IMR-90 (cell line): ENCODE results near the gene RYR3. TPM values are rescaled to one million over a fixed set of nuclear protein-coding genes. Genes with fewer than 3 reads are reported as not detected.

Experiments used
- ATAC-seq: fragments of 200-7000 bp; cut with Tn5 transposase; 2 replicates; pipeline ENCODE4 v1.9.1; 2020; ENCODE audit warnings: low read depth, mild to moderate bottlenecking, moderate library complexity
- BruUV-seq: library from RNA; stranded (reverse); fragments of 400-500 nt; replicated peaks from 2 replicates; lab custom pipeline; 2021; lab: Mats Ljungman, UMichigan
- CTCF ChIA-PET: fragments of 300-600 bp; formaldehyde crosslinking; extraction: SDS; loops from one replicate; lab custom pipeline; 2021; ENCODE audit warnings: antibody characterized with exemption; lab: Yijun Ruan, JAX
- POLR2A ChIA-PET: fragments of 300-600 bp; sonication (Branson Sonifier 250); formaldehyde crosslinking; loops from one replicate; lab custom pipeline; 2022; ENCODE audit warnings: antibody characterized with exemption; ENCODE audit not compliant: unreplicated experiment; lab: Charles Lee
- DNase-seq: peaks from one replicate; pipeline ENCODE4 v3.0.0; 2013
- H2AFZ ChIP-seq: replicated peaks from 2 replicates; pipeline ENCODE3; 2013; ENCODE audit warnings: low read length, mild to moderate bottlenecking; ENCODE audit not compliant: poor library complexity
- H2AK5ac ChIP-seq: 2 replicates; pipeline ENCODE4 v1.6.1; 2013; ENCODE audit warnings: low read depth, low read length, inconsistent platforms
- H2AK9ac ChIP-seq: replicated peaks from 2 replicates; pipeline ENCODE3; 2013; ENCODE audit warnings: mild to moderate bottlenecking, low read depth, low read length, moderate library complexity; ENCODE audit not compliant: poor library complexity
- H2BK120ac ChIP-seq: 2 replicates; pipeline ENCODE4 v1.6.1; 2013; ENCODE audit warnings: low read depth, low read length, inconsistent platforms
- H2BK15ac ChIP-seq: 3 replicates; pipeline ENCODE4 v1.6.1; 2013; ENCODE audit warnings: low read depth, low read length, inconsistent platforms
- H2BK20ac ChIP-seq: 2 replicates; pipeline ENCODE4 v1.6.1; 2013; ENCODE audit warnings: low read depth, mild to moderate bottlenecking, inconsistent platforms, low read length, moderate library complexity
- H2BK5ac ChIP-seq: 2 replicates; pipeline ENCODE4 v1.6.1; 2013; ENCODE audit warnings: mild to moderate bottlenecking, low read depth, low read length, inconsistent platforms; ENCODE audit not compliant: poor library complexity, severe bottlenecking
- H3K14ac ChIP-seq: replicated peaks from 2 replicates; pipeline ENCODE4 v1.6.1; 2013; ENCODE audit warnings: low read depth, low read length, inconsistent platforms
- H3K18ac ChIP-seq: 2 replicates; pipeline ENCODE4 v1.6.1; 2013; ENCODE audit warnings: low read depth, low read length, control low read depth
- H3K23ac ChIP-seq: 2 replicates; pipeline ENCODE4 v1.6.1; 2013; ENCODE audit warnings: low read depth, low read length, inconsistent platforms
- H3K27ac ChIP-seq: 2 replicates; pipeline ENCODE4 v1.5.1; 2013; ENCODE audit warnings: mild to moderate bottlenecking, control low read depth, low read length; ENCODE audit not compliant: insufficient read depth
- H3K27me3 ChIP-seq: 2 replicates; pipeline ENCODE4 v1.6.1; 2013; ENCODE audit warnings: low read length; ENCODE audit not compliant: control insufficient read depth, insufficient read depth
- H3K36me3 ChIP-seq: 2 replicates; pipeline ENCODE4 v1.6.1; 2013; ENCODE audit warnings: low read length, mixed read lengths; ENCODE audit not compliant: control insufficient read depth, insufficient read depth
- H3K4ac ChIP-seq: 2 replicates; pipeline ENCODE4 v1.6.1; 2013; ENCODE audit warnings: low read depth, low read length, inconsistent platforms
- H3K4me1 ChIP-seq: 2 replicates; pipeline ENCODE4 v1.6.1; 2013; ENCODE audit warnings: low read length, mixed read lengths; ENCODE audit not compliant: control insufficient read depth, insufficient read depth
- H3K4me2 ChIP-seq: 2 replicates; pipeline ENCODE4 v1.6.1; 2013; ENCODE audit warnings: low read depth, mild to moderate bottlenecking, control low read depth, low read length, moderate library complexity
- H3K4me3 ChIP-seq: 2 replicates; pipeline ENCODE4 v1.5.1; 2013; ENCODE audit warnings: low read depth, mild to moderate bottlenecking, control low read depth, low read length, moderate library complexity; ENCODE audit not compliant: insufficient read depth
- H3K56ac ChIP-seq: 2 replicates; pipeline ENCODE4 v1.6.1; 2013; ENCODE audit warnings: low read length, inconsistent platforms; ENCODE audit not compliant: insufficient read depth; ENCODE audit errors: extremely low read depth
- H3K79me1 ChIP-seq, 2 experiments: 2 replicates each; pipeline ENCODE4 v1.6.1; 2013; ENCODE audit warnings: low read length in 2 of 2, inconsistent platforms in 1 of 2, low read depth in 1 of 2
- H3K9ac ChIP-seq: 2 replicates; pipeline ENCODE4 v1.6.1; 2013; ENCODE audit warnings: low read depth, low read length, control low read depth
- H3K9me1 ChIP-seq: 2 replicates; pipeline ENCODE4 v1.6.1; 2013; ENCODE audit warnings: low read length, inconsistent platforms; ENCODE audit not compliant: insufficient read depth
- H3K9me3 ChIP-seq: 2 replicates; pipeline ENCODE4 v1.6.1; 2013; ENCODE audit warnings: low read length; ENCODE audit not compliant: control insufficient read depth, insufficient read depth
- H4K20me1 ChIP-seq: 2 replicates; pipeline ENCODE4 v1.6.1; 2013; ENCODE audit warnings: low read length, inconsistent platforms; ENCODE audit not compliant: insufficient read depth
- H4K5ac ChIP-seq: 2 replicates; pipeline ENCODE4 v1.6.1; 2013; ENCODE audit warnings: mild to moderate bottlenecking, low read depth, low read length, control low read depth
- H4K8ac ChIP-seq, 2 experiments: 2 replicates each; pipeline ENCODE4 v1.6.1; 2013; ENCODE audit warnings: low read depth in 2 of 2, low read length in 2 of 2, control low read depth in 1 of 2, inconsistent platforms in 1 of 2
- H4K91ac ChIP-seq: 2 replicates; pipeline ENCODE4 v1.6.1; 2013; ENCODE audit warnings: low read depth, low read length, inconsistent platforms; ENCODE audit not compliant: insufficient read depth
- BHLHE40 ChIP-seq: fragments of 150-350 bp; IDR thresholded peaks from 2 replicates; pipeline ENCODE4 v1.6.1; 2016; ENCODE audit warnings: mild to moderate bottlenecking, low read depth, low read length
- CEBPB ChIP-seq: IDR thresholded peaks from 2 replicates; pipeline ENCODE4 v1.6.1; 2012; ENCODE audit warnings: low read depth, low read length, improper control_type of control experiment
- CHD1 ChIP-seq: IDR thresholded peaks from 2 replicates; pipeline ENCODE4 v1.6.1; 2012; ENCODE audit warnings: low read depth, low read length, improper control_type of control experiment
- FOS ChIP-seq: fragments of 150-350 bp; IDR thresholded peaks from 2 replicates; pipeline ENCODE4 v1.6.1; 2016; ENCODE audit warnings: low read depth, low read length
- MAFK ChIP-seq: IDR thresholded peaks from 2 replicates; pipeline ENCODE4 v1.6.1; 2012; ENCODE audit warnings: low read depth, low read length, improper control_type of control experiment
- MAZ ChIP-seq: IDR thresholded peaks from 2 replicates; pipeline ENCODE4 v1.6.1; 2012; ENCODE audit warnings: low read depth, mild to moderate bottlenecking, low read length, improper control_type of control experiment, moderate library complexity, borderline replicate concordance
- MXI1 ChIP-seq: IDR thresholded peaks from 2 replicates; pipeline ENCODE4 v1.6.1; 2012; ENCODE audit warnings: low read depth, mild to moderate bottlenecking, low read length, moderate library complexity, borderline replicate concordance
- NFE2L2 ChIP-seq: fragments of 150-350 bp; IDR thresholded peaks from 2 replicates; pipeline ENCODE4 v1.6.1; 2016; ENCODE audit warnings: low read depth, mild to moderate bottlenecking, low read length
- POLR2A ChIP-seq: IDR thresholded peaks from 2 replicates; pipeline ENCODE4 v1.6.1; 2012; ENCODE audit warnings: mild to moderate bottlenecking, low read depth, low read length
- RAD21 ChIP-seq: IDR thresholded peaks from 2 replicates; pipeline ENCODE4 v1.6.1; 2012; ENCODE audit warnings: low read length, improper control_type of control experiment
- RCOR1 ChIP-seq: IDR thresholded peaks from 2 replicates; pipeline ENCODE4 v1.6.1; 2012; ENCODE audit warnings: mild to moderate bottlenecking, low read length, improper control_type of control experiment; ENCODE audit not compliant: insufficient replicate concordance
- RFX5 ChIP-seq: IDR thresholded peaks from 2 replicates; pipeline ENCODE4 v1.8.0; 2012; ENCODE audit warnings: low read depth, mild to moderate bottlenecking, low read length, moderate library complexity
- SMC3 ChIP-seq: fragments of 150-350 bp; IDR thresholded peaks from 2 replicates; pipeline ENCODE4 v1.6.1; 2016; ENCODE audit warnings: low read depth, mild to moderate bottlenecking, antibody characterized with exemption, low read length, moderate library complexity
- WGBS, 2 experiments: methylation state at CpG; one replicate each; pipeline versions ENCODE4 v1.1.5 to v1.1.7; 2013; ENCODE audit warnings: missing lambda C conversion rate in 2 of 2; ENCODE audit not compliant: insufficient read length in 1 of 2; ENCODE audit errors: extremely low coverage in 2 of 2; 5-methylcytosine and 5-hydroxymethylcytosine counted together
- dilution Hi-C: fragments of 300-500 bp; cut with HindIII; formaldehyde crosslinking; loops from one replicate; pipeline ENCODE4 v1.14.3; 2018; ENCODE audit warnings: low sequenced_read_pairs; ENCODE audit not compliant: unreplicated experiment
- in situ Hi-C: fragments of 300-500 bp; cut with MboI; formaldehyde crosslinking; loops from 3 replicates; pipeline ENCODE4 v1.14.3; 2019; ENCODE audit warnings: low sequenced_read_pairs, inconsistent platforms, mixed read lengths
- intact Hi-C: fragments of 100-400 bp; cut with micrococcal nuclease; formaldehyde crosslinking; loops from 2 replicates; pipeline ENCODE4 v1.10.0; 2022
- polyA plus RNA-seq, 3 experiments: library from polyadenylated mRNA; depleted of rRNA; stranded (reverse); fragments of >200 nt; gene quantifications; 2 replicates each; pipeline ENCODE4 v1.2.3, GENCODE V29; 2012; ENCODE audit warnings: low replicate concordance in 1 of 3
- total RNA-seq: library from RNA; depleted of rRNA; stranded (reverse); fragments of >200 nt; gene quantifications from 2 replicates; pipeline ENCODE4 v1.2.3, GENCODE V29; 2012
- TF ChIP-seq, protein P1 (sequence below): conservative IDR thresholded peaks from 2 replicates; pipeline ENCODE4 v1.5.1; 2012; ENCODE audit warnings: mild to moderate bottlenecking, low read depth, low read length, improper control_type of control experiment
- TF ChIP-seq, protein P2 (sequence below): fragments of 150-350 bp; IDR thresholded peaks from 2 replicates; pipeline ENCODE4 v1.6.1; 2016; ENCODE audit warnings: low read depth, mild to moderate bottlenecking, low read length, moderate library complexity, borderline replicate concordance
- TF ChIP-seq, protein P3 (sequence below): fragments of 150-350 bp; IDR thresholded peaks from 2 replicates; pipeline ENCODE4 v1.6.1; 2017; ENCODE audit warnings: mild to moderate bottlenecking, antibody characterized with exemption, low read length, low read depth

Gene RYR3
- total and polyA plus RNA-seq, 2 of the 4 experiments (the other 2 are of a cell fraction) = 0.18 TPM; not detected in 1

DNA sequence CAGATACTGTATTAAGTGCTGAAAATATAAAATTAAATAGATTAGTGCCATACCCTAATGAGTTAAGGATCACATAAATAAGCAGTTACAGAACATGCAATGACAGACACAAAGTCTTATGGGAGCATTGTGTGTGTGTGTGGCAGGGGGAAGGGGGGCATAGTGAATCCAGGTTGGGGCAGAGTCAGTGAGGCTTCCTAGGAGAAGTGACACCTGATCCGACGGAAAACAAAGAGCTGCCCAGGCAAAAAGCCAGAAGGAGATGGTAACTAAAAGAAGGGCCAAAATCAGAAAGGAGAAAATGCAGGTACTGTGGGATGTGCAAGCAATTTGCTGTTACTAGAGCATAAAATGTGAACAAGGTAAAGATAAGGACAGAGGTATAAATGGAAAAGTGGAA, 577.4 kb downstream of the RYR3 start:
- Histone ChIP-seq H2BK20ac (no peak overlapping the region), H3K4me3 (no peak overlapping the region), H3K9me3 (no peaks in the 10 kb centered on the region), H3K79me1 (no peaks in the 10 kb centered on the region), H3K9me1 (no peaks in the 10 kb centered on the region), H3K4ac (no peak overlapping the region), H3K4me2 (no peak overlapping the region), H3K56ac (no peak overlapping the region), H2AK5ac (no peak overlapping the region), H3K4me1 (no peaks in the 10 kb centered on the region), H4K91ac (no peak overlapping the region), H4K8ac (no peak overlapping the region), H2AK9ac (no peak overlapping the region), H3K27ac (no peak overlapping the region), H3K36me3 (no peaks in the 10 kb centered on the region), H2BK120ac (no peak overlapping the region), H2AFZ (no peak overlapping the region), H3K14ac (no peak overlapping the region), H3K23ac (no peak overlapping the region), H2BK15ac (no peak overlapping the region), H3K18ac (no peak overlapping the region), H2BK5ac (no peak overlapping the region), H4K20me1 (no peaks in the 10 kb centered on the region), H3K27me3 (no peaks in the 10 kb centered on the region), H3K9ac (no peak overlapping the region), H4K5ac (no peak overlapping the region)
- POLR2A ChIA-PET = no interaction called here
- no peak for DNase-seq
- CTCF ChIA-PET = no interaction called here
- in situ Hi-C loops (no loop called here), intact Hi-C loops (no loop called here), dilution Hi-C loops (no loop called here)
- 70% methylated on average over 2 of the region's 2 CpGs; no CpG with 5 or more reads in 1 of the 2 experiments for WGBS, 2 experiments
- TF ChIP-seq RAD21 = no peak
- TF ChIP-seq MXI1 = no peak
- no peak for TF ChIP-seq MAZ
- TF ChIP-seq, protein P1, sequence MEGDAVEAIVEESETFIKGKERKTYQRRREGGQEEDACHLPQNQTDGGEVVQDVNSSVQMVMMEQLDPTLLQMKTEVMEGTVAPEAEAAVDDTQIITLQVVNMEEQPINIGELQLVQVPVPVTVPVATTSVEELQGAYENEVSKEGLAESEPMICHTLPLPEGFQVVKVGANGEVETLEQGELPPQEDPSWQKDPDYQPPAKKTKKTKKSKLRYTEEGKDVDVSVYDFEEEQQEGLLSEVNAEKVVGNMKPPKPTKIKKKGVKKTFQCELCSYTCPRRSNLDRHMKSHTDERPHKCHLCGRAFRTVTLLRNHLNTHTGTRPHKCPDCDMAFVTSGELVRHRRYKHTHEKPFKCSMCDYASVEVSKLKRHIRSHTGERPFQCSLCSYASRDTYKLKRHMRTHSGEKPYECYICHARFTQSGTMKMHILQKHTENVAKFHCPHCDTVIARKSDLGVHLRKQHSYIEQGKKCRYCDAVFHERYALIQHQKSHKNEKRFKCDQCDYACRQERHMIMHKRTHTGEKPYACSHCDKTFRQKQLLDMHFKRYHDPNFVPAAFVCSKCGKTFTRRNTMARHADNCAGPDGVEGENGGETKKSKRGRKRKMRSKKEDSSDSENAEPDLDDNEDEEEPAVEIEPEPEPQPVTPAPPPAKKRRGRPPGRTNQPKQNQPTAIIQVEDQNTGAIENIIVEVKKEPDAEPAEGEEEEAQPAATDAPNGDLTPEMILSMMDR = no peak
- TF ChIP-seq RCOR1 = no peak
- TF ChIP-seq NFE2L2 = no peak
- no peak for TF ChIP-seq SMC3
- TF ChIP-seq FOS = no peak
- TF ChIP-seq, protein P2, sequence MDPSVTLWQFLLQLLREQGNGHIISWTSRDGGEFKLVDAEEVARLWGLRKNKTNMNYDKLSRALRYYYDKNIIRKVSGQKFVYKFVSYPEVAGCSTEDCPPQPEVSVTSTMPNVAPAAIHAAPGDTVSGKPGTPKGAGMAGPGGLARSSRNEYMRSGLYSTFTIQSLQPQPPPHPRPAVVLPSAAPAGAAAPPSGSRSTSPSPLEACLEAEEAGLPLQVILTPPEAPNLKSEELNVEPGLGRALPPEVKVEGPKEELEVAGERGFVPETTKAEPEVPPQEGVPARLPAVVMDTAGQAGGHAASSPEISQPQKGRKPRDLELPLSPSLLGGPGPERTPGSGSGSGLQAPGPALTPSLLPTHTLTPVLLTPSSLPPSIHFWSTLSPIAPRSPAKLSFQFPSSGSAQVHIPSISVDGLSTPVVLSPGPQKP = no peak
- TF ChIP-seq CHD1 = no peak
- no peak for TF ChIP-seq MAFK
- no peak for TF ChIP-seq BHLHE40
- TF ChIP-seq POLR2A = no peak
- TF ChIP-seq CEBPB = no peak
- TF ChIP-seq RFX5 = no peak
- TF ChIP-seq, protein P3, sequence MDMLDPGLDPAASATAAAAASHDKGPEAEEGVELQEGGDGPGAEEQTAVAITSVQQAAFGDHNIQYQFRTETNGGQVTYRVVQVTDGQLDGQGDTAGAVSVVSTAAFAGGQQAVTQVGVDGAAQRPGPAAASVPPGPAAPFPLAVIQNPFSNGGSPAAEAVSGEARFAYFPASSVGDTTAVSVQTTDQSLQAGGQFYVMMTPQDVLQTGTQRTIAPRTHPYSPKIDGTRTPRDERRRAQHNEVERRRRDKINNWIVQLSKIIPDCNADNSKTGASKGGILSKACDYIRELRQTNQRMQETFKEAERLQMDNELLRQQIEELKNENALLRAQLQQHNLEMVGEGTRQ = no peak
- no TSS peak for BruUV-seq
- ATAC-seq = no peak
